ENCODE data around the gene GPC2. TPM values are rescaled to one million over a fixed set of nuclear protein-coding genes. Genes with fewer than 3 reads are reported as not detected.

The GPC2 gene
- total RNA-seq, 6 experiments from 2014 or later, result 0.57 to 1.4 (median 0.86) TPM

DNA sequence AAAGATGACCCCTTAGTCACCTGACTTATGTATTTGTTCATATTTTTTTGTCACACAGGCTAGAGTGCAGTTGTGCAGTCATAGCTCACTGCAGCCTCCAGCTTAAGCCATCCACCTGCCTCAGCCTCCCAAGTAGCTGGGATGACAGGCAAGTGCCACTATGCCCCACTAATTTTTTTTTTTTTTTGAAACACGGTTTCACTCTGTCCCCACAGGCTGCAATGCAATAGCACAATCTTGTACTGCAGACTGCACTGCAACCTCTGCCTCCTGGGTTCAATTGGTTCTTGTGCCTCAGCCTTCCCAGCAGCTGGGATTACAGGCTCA lies 48.6 kb downstream of the GPC2 start:
- no peaks in the 10 kb centered on the region; the same call in 1 of the 2 replicates for H3K36me3 Mint-ChIP-seq (ENCODE audit: low read depth)
- H3K27me3 Mint-ChIP-seq (ENCODE audit: insufficient read depth), result peaks cover 6% of the 10 kb centered on the region
- no peak for DNase-seq
- H3K27ac Mint-ChIP-seq, result 0 out of 2 replicates have a peak overlapping the region, but pooled peaks have one; percentile 76
- H3K4me1 Mint-ChIP-seq (ENCODE audit: low read depth), result peaks cover 23% of the 10 kb centered on the region
- no peaks in the 10 kb centered on the region for H3K9me3 Mint-ChIP-seq
- H3K4me3 Mint-ChIP-seq, result peak overlapping the region; percentile 84
- TF ChIP-seq, protein P1, sequence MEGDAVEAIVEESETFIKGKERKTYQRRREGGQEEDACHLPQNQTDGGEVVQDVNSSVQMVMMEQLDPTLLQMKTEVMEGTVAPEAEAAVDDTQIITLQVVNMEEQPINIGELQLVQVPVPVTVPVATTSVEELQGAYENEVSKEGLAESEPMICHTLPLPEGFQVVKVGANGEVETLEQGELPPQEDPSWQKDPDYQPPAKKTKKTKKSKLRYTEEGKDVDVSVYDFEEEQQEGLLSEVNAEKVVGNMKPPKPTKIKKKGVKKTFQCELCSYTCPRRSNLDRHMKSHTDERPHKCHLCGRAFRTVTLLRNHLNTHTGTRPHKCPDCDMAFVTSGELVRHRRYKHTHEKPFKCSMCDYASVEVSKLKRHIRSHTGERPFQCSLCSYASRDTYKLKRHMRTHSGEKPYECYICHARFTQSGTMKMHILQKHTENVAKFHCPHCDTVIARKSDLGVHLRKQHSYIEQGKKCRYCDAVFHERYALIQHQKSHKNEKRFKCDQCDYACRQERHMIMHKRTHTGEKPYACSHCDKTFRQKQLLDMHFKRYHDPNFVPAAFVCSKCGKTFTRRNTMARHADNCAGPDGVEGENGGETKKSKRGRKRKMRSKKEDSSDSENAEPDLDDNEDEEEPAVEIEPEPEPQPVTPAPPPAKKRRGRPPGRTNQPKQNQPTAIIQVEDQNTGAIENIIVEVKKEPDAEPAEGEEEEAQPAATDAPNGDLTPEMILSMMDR (IDR thresholded peaks at IDR 0.05), result no peak

DNA sequence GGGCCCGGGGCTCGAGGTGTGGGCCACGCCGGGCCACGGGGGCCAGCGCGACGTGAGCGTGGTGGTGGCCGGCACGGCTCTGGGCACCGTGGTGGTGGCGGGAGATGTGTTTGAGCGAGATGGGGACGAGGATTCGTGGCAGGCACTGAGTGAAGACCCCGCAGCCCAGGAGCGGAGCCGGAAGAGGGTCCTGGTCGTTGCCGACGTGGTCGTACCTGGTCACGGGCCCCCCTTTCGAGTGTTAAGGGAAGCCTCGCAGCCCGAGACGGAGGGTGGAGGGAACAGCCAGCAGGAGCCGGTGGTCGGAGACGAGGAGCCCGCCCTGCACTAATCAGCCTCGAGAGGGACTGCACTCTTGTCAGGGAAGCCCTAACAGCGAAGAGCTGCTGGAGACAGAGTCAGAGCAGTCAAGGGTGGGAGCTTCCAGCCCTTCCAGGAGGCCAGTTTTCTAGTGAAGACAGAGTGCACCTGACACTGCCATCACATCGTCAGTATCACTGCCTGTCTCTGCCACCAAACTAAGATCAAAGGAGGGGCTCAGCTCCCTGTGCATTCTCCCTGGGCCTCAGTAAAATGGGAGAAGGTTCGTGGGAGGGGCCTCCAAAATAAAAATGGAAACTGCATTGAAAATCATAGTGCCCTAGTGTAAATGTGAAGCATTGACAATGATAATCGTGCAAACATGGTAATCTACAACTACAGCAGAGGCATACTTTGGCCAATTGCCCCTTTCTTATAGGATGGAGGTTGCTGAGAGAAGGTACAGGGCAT lies 49.1 kb downstream of the GPC2 start:
- Mint-ChIP-seq H3K27ac (peak overlapping the region; percentile 76), H3K4me1 (ENCODE audit: low read depth) (peaks cover 23% of the 10 kb centered on the region), H3K27me3 (ENCODE audit: insufficient read depth) (peaks cover 6% of the 10 kb centered on the region), H3K9me3 (no peaks in the 10 kb centered on the region), H3K36me3 (ENCODE audit: low read depth) (no peaks in the 10 kb centered on the region; the same call in 1 of the 2 replicates), H3K4me3 (peak overlapping the region; percentile 84)
- TF ChIP-seq, protein P1 (IDR thresholded peaks at IDR 0.05), result no peak; the same call in 1 of the 2 replicates
- peak; percentile 14 for DNase-seq

DNA sequence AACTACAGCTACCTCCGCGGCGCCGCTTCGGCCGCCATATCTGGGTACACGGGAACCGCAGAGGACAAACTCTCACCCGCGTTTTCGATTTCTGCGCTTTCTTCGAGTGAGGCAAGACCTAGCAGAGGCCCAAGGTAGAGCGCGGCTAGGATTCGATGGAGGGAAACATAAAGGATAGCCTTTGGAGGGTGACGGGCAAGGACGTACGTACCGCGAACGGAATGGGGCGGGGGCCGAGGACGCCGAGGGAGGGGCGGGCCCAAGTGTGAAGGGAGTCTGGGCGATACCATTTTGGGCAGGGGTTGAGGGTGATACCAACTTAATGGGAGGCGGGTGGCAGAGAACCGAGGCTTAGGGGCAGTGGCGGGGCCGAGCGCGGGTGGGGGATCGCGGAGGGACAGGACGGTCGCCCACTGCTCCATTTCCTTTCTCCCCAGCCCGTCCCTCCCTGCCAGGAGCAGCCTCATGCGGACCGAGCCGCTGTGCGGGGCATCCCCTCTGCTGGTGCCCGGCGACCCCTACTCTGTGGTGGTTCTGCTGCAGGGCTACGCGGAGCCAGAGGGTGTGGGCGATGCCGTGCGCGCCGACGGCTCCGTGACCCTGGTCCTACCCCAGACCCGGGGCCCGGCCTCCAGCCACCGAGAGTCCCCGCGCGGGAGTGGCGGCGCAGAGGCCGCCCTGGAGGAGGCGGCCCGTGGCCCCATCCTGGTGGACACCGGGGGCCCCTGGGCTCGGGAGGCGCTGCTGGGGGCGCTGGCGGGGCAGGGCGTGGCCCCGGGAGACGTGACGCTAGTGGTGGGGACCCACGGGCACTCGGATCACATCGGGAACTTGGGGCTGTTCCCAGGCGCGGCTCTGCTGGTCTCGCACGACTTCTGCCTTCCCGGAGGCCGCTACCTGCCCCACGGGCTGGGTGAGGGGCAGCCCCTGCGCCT lies 50.0 kb downstream of the GPC2 start, which contains the start of gene MBLAC1:
TSS of gene MBLAC1 (plus strand) at position 37 of the 935 bp plus-strand sequence. CDS start at position 466, 429 bp downstream.
- no peaks in the 10 kb centered on the region for H3K9me3 Mint-ChIP-seq
- H3K36me3 Mint-ChIP-seq (ENCODE audit: low read depth), result peaks cover 6% of the 10 kb centered on the region; the same call in 1 of the 2 replicates
- peak; percentile 84 for DNase-seq
- peaks cover 6% of the 10 kb centered on the region for H3K27me3 Mint-ChIP-seq (ENCODE audit: insufficient read depth)
- H3K4me1 Mint-ChIP-seq (ENCODE audit: low read depth), result peaks cover 15% of the 10 kb centered on the region
- TF ChIP-seq, protein P1 (IDR thresholded peaks at IDR 0.05), result peak; percentile 8; the same call in 1 of the 2 replicates
- peak within 1 kb of the TSS; percentile 99 for H3K4me3 Mint-ChIP-seq
- H3K27ac Mint-ChIP-seq, result peak within 1 kb of the TSS; percentile 99

DNA sequence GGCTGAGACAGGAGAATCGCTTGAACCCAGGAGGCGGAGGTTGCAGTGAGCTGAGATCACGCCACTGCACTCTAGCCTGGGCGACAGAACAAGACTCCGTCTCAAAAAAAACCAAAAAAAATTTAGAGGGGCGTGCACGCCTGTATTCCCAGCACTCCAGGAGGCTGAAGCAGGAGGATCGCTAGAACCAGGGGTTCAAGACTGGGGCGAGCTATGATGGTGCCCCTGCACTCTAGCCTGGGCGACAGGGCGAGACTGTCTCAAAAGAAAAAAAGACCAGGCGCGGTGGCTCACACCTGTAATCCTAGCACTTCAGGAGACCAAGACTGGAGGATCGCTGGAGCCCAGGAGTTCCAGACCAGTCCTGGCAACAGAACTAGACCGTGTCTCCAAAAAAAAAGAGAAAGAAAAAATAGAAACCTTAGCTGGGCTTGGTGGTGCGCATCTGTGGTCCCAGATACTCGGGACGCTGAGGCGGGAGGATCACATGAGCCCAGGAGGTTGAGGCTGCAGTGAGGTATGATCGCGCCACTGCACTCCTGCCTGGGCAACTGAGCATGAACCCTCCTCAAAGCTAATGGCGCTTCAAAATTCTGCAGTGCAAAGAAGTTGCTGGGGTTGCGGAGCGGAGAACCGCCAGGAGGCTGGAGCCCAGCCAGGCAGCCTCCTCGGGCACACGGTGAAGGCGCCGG lies 50.8 kb downstream of the GPC2 start:
- Mint-ChIP-seq H3K27me3 (ENCODE audit: insufficient read depth) (peaks cover 6% of the 10 kb centered on the region), H3K27ac (peak overlapping the region; percentile 99), H3K36me3 (ENCODE audit: low read depth) (peaks cover 8% of the 10 kb centered on the region; the same call in 1 of the 2 replicates), H3K4me3 (peak overlapping the region; percentile 99), H3K9me3 (no peaks in the 10 kb centered on the region), H3K4me1 (ENCODE audit: low read depth) (peaks cover 9% of the 10 kb centered on the region)
- TF ChIP-seq, protein P1 (IDR thresholded peaks at IDR 0.05), result no peak
- no peak for DNase-seq
